GM18873 (cell line): ENCODE results near the gene RNF169.

Source experiments
- ATAC-seq: cut with Tn5 transposase; IDR thresholded peaks from one replicate; pipeline ENCODE4 v1.9.1; 2021; ENCODE audit warnings: mild to moderate bottlenecking, moderate library complexity, moderate number of reproducible peaks; ENCODE audit not compliant: unreplicated experiment, low FRiP score

Gene RNF169

DNA sequence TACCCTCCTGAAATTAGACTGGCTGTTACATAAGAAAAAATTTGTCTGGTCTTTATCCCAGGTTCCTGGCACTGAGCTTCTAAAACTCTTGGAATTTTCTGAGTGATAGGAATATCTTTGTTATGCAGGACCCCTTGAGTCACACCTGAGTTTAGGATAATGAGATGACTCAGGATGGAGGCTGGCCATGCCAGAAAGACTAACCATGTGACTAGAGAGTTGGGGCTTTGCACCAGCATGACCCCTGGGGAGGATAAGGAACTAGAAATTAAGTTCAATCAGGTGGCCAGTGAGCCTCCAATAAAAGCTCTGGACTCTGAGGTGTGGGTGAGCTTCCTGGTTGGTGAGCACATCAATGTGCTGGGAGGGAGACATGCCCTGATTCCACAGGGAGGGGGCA is 112.1 kb downstream of the RNF169 start:
- no peak for ATAC-seq

DNA sequence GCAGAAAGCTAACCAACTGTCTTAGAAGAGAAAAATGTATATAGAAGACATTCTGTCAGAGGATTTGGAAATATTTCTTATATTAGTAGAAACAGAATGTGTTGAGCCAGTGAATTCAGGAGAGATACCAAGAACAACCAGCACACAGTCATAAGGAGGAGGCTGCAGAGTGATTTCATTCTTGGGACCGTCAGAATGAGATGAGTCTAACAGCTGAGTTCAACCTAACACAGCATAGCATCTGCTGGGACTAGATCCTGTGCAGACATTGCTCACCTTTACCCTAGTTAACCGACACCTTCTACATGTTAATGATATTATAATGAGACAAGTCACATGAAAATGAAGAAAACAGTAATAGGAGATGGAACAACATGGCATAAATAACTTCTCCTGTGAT is 114.8 kb downstream of the RNF169 start:
- ATAC-seq = no peak

DNA sequence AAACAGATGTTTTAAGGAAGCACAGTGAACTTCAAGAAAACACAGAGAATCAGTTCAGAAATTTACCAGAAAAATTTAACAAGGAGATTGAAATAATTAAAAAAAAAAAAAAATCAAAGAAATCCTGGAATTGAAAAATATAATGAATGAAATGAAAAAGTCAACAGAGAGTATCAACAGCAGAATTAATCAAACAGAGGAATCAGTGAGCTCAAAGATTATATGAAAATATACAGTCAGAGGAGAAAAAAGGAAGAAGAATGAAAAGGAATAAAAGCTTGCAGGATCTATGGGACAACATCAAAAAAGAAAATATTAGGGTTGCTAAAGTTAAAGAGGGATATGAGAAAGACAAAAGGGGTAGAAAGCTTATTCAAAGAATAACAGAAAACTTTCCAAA is 117.9 kb downstream of the RNF169 start:
- ATAC-seq = no peak

DNA sequence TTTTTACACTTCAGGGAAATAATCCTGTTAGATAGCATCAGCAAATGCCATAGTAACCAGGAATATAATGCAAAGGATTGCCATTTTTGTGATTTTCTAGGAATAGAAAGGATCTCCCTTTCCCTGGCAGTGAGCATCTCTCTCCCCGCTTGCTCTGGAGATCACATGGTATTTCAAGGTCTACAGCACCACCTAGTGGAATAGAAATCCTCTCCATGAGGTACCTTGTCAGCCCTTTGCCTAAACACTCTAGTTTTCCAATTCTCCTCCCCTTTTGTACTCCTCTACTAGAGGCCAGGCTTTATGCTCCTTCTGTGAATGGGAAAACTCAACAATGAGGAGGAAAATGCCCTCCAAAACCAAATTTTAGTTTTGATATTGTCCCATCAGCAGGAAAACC is 121.8 kb downstream of the RNF169 start:
- ATAC-seq = no peak

DNA sequence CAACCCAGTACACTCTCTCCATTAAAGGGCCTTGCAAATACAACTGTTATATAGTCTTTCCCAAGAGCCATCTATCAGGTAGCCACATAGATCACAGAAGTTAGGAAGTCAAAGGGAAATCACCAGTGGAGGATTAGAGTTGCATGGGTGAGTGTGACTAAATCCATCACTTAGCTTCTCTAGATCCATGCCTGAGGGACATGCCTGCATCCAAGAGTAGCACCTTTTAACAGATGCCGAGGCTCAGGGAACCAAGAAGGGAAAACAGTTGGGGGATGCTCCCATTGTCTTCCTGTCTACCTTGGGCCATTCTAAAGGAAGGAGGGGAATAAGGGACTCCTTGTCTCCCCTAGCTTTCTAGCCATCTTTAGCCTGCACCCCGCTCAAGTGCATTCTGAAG is 122.4 kb downstream of the RNF169 start:
- ATAC-seq = no peak

DNA sequence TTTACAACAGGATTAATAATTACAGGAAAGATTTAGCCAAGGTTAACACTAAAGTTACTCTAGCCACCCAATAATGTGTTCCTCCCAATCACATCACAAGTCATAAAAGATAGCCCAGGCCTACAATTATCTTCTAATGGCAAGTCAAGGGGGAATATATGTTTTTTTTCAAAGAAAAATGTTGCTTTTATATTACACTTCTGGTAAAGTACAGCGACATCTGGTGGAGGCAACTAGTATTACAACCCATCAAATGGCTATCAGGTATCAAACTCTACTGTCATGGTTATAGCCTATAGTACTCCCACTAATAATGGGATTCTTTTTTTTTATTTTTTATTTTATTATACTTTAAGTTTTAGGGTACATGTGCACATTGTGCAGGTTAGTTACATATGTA is 128.5 kb downstream of the RNF169 start:
- ATAC-seq = no peak
